ENCODE results near the gene AGAP1.

AGAP1 gene

GRCh38 chr2:236162031-236162845, 668.4 kb downstream of the AGAP1 start:
- Histone ChIP-seq H3K27ac (ENCODE audit: low read depth, low read length) (no peak overlapping the region), H3K4me3 (ENCODE audit: low read depth in 1 of 2, low read length in 2 of 2) (no peak overlapping the region), H3K27me3 (ENCODE audit: control insufficient read depth in 1 of 2, insufficient read depth in 2 of 2, low read length in 2 of 2) (peaks cover 90 to 95% of the 10 kb centered on the region in 2 donors), H3K9me3 (ENCODE audit: control insufficient read depth in 1 of 2, low read length in 2 of 2) (no peaks in the 10 kb centered on the region), H3K4me1 (ENCODE audit: control insufficient read depth in 1 of 2, insufficient read depth in 2 of 2, low read length in 2 of 2) (peaks cover 8 to 14% of the 10 kb centered on the region in 2 donors), H3K36me3 (ENCODE audit: control insufficient read depth in 1 of 2, insufficient read depth in 2 of 2, low read length in 2 of 2) (no peaks in the 10 kb centered on the region), H3K9ac (ENCODE audit: low read depth in 1 of 2, low read length in 2 of 2) (no peak overlapping the region)

- H3K27me3 ChIP-seq (ENCODE audit: control insufficient read depth in 1 of 2, insufficient read depth in 2 of 2, low read length in 2 of 2) = peaks cover 87 to 91% of the 10 kb centered on the region in 2 donors
- no peak overlapping the region for H3K27ac ChIP-seq (ENCODE audit: low read depth, low read length)
- H3K9ac ChIP-seq (ENCODE audit: low read depth in 1 of 2, low read length in 2 of 2) = no peak overlapping the region
- no peaks in the 10 kb centered on the region for H3K36me3 ChIP-seq (ENCODE audit: control insufficient read depth in 1 of 2, insufficient read depth in 2 of 2, low read length in 2 of 2)
- no peak overlapping the region for H3K4me3 ChIP-seq (ENCODE audit: low read depth in 1 of 2, low read length in 2 of 2)
- peaks cover 8 to 14% of the 10 kb centered on the region in 2 donors for H3K4me1 ChIP-seq (ENCODE audit: control insufficient read depth in 1 of 2, insufficient read depth in 2 of 2, low read length in 2 of 2)
- H3K9me3 ChIP-seq (ENCODE audit: control insufficient read depth in 1 of 2, low read length in 2 of 2) = no peaks in the 10 kb centered on the region
Measured at GRCh38 chr2:236162882-236163470, 669.1 kb downstream of the AGAP1 start.

GRCh38 chr2:236163471-236164200, 669.8 kb downstream of the AGAP1 start:
- Histone ChIP-seq H3K4me3 (ENCODE audit: low read depth in 1 of 2, low read length in 2 of 2) (no peak overlapping the region), H3K36me3 (ENCODE audit: control insufficient read depth in 1 of 2, insufficient read depth in 2 of 2, low read length in 2 of 2) (no peaks in the 10 kb centered on the region), H3K27ac (ENCODE audit: low read depth, low read length) (no peak overlapping the region), H3K9ac (ENCODE audit: low read depth in 1 of 2, low read length in 2 of 2) (no peak overlapping the region), H3K9me3 (ENCODE audit: control insufficient read depth in 1 of 2, low read length in 2 of 2) (no peaks in the 10 kb centered on the region), H3K4me1 (ENCODE audit: control insufficient read depth in 1 of 2, insufficient read depth in 2 of 2, low read length in 2 of 2) (peaks cover 8 to 14% of the 10 kb centered on the region in 2 donors), H3K27me3 (ENCODE audit: control insufficient read depth in 1 of 2, insufficient read depth in 2 of 2, low read length in 2 of 2) (peaks cover 80 to 87% of the 10 kb centered on the region in 2 donors)

- H3K27ac ChIP-seq (ENCODE audit: low read depth, low read length) = no peak overlapping the region
- peaks cover 8 to 14% of the 10 kb centered on the region in 2 donors for H3K4me1 ChIP-seq (ENCODE audit: control insufficient read depth in 1 of 2, insufficient read depth in 2 of 2, low read length in 2 of 2)
- H3K4me3 ChIP-seq (ENCODE audit: low read depth in 1 of 2, low read length in 2 of 2) = peak overlapping the region in 1 of 2 donors; percentile 43
- H3K9me3 ChIP-seq (ENCODE audit: control insufficient read depth in 1 of 2, low read length in 2 of 2) = no peaks in the 10 kb centered on the region
- H3K36me3 ChIP-seq (ENCODE audit: control insufficient read depth in 1 of 2, insufficient read depth in 2 of 2, low read length in 2 of 2) = no peaks in the 10 kb centered on the region
- no peak overlapping the region for H3K9ac ChIP-seq (ENCODE audit: low read depth in 1 of 2, low read length in 2 of 2)
- peaks cover 81 to 87% of the 10 kb centered on the region in 2 donors for H3K27me3 ChIP-seq (ENCODE audit: control insufficient read depth in 1 of 2, insufficient read depth in 2 of 2, low read length in 2 of 2)
Measured at GRCh38 chr2:236164201-236164924, 670.5 kb downstream of the AGAP1 start.

- H3K36me3 ChIP-seq (ENCODE audit: control insufficient read depth in 1 of 2, insufficient read depth in 2 of 2, low read length in 2 of 2) = no peaks in the 10 kb centered on the region
- no peak overlapping the region for H3K4me3 ChIP-seq (ENCODE audit: low read depth in 1 of 2, low read length in 2 of 2)
- H3K9ac ChIP-seq (ENCODE audit: low read depth in 1 of 2, low read length in 2 of 2) = no peak overlapping the region
- peaks cover 8 to 14% of the 10 kb centered on the region in 2 donors for H3K4me1 ChIP-seq (ENCODE audit: control insufficient read depth in 1 of 2, insufficient read depth in 2 of 2, low read length in 2 of 2)
- H3K27ac ChIP-seq (ENCODE audit: low read depth, low read length) = no peak overlapping the region
- peaks cover 84 to 90% of the 10 kb centered on the region in 2 donors for H3K27me3 ChIP-seq (ENCODE audit: control insufficient read depth in 1 of 2, insufficient read depth in 2 of 2, low read length in 2 of 2)
- H3K9me3 ChIP-seq (ENCODE audit: control insufficient read depth in 1 of 2, low read length in 2 of 2) = no peaks in the 10 kb centered on the region
Measured at GRCh38 chr2:236164925-236165841, 671.3 kb downstream of the AGAP1 start.

- no peaks in the 10 kb centered on the region for H3K36me3 ChIP-seq (ENCODE audit: control insufficient read depth in 1 of 2, insufficient read depth in 2 of 2, low read length in 2 of 2)
- peaks cover 85 to 90% of the 10 kb centered on the region in 2 donors for H3K27me3 ChIP-seq (ENCODE audit: control insufficient read depth in 1 of 2, insufficient read depth in 2 of 2, low read length in 2 of 2)
- no peak overlapping the region for H3K27ac ChIP-seq (ENCODE audit: low read depth, low read length)
- H3K9me3 ChIP-seq (ENCODE audit: control insufficient read depth in 1 of 2, low read length in 2 of 2) = no peaks in the 10 kb centered on the region
- H3K4me3 ChIP-seq (ENCODE audit: low read depth in 1 of 2, low read length in 2 of 2) = peak overlapping the region; percentile 46 to 61
- no peak overlapping the region for H3K9ac ChIP-seq (ENCODE audit: low read depth in 1 of 2, low read length in 2 of 2)
- peaks cover 8 to 14% of the 10 kb centered on the region in 2 donors for H3K4me1 ChIP-seq (ENCODE audit: control insufficient read depth in 1 of 2, insufficient read depth in 2 of 2, low read length in 2 of 2)
Measured at GRCh38 chr2:236165842-236166795, 672.3 kb downstream of the AGAP1 start.

- Histone ChIP-seq H3K4me1 (ENCODE audit: control insufficient read depth in 1 of 2, insufficient read depth in 2 of 2, low read length in 2 of 2) (peaks cover 8 to 14% of the 10 kb centered on the region in 2 donors), H3K9ac (ENCODE audit: low read depth in 1 of 2, low read length in 2 of 2) (no peak overlapping the region), H3K4me3 (ENCODE audit: low read depth in 1 of 2, low read length in 2 of 2) (peak overlapping the region in 1 of 2 donors; percentile 61), H3K9me3 (ENCODE audit: control insufficient read depth in 1 of 2, low read length in 2 of 2) (no peaks in the 10 kb centered on the region), H3K36me3 (ENCODE audit: control insufficient read depth in 1 of 2, insufficient read depth in 2 of 2, low read length in 2 of 2) (no peaks in the 10 kb centered on the region), H3K27me3 (ENCODE audit: control insufficient read depth in 1 of 2, insufficient read depth in 2 of 2, low read length in 2 of 2) (peaks cover 85 to 90% of the 10 kb centered on the region in 2 donors), H3K27ac (ENCODE audit: low read depth, low read length) (no peak overlapping the region)
Measured at GRCh38 chr2:236166796-236167296, 673.0 kb downstream of the AGAP1 start.

- Histone ChIP-seq H3K27ac (ENCODE audit: low read depth, low read length) (no peak overlapping the region), H3K36me3 (ENCODE audit: control insufficient read depth in 1 of 2, insufficient read depth in 2 of 2, low read length in 2 of 2) (no peaks in the 10 kb centered on the region), H3K27me3 (ENCODE audit: control insufficient read depth in 1 of 2, insufficient read depth in 2 of 2, low read length in 2 of 2) (peaks cover 85 to 90% of the 10 kb centered on the region in 2 donors), H3K4me1 (ENCODE audit: control insufficient read depth in 1 of 2, insufficient read depth in 2 of 2, low read length in 2 of 2) (peaks cover 8 to 14% of the 10 kb centered on the region in 2 donors), H3K9ac (ENCODE audit: low read depth in 1 of 2, low read length in 2 of 2) (no peak overlapping the region), H3K4me3 (ENCODE audit: low read depth in 1 of 2, low read length in 2 of 2) (peak overlapping the region in 1 of 2 donors; percentile 16), H3K9me3 (ENCODE audit: control insufficient read depth in 1 of 2, low read length in 2 of 2) (no peaks in the 10 kb centered on the region)
Measured at GRCh38 chr2:236167297-236168109, 673.7 kb downstream of the AGAP1 start.

Measured in duodenal mucosa (tissue), 2 donors.